ENCODE measurements around the gene GPR17.

DNA sequence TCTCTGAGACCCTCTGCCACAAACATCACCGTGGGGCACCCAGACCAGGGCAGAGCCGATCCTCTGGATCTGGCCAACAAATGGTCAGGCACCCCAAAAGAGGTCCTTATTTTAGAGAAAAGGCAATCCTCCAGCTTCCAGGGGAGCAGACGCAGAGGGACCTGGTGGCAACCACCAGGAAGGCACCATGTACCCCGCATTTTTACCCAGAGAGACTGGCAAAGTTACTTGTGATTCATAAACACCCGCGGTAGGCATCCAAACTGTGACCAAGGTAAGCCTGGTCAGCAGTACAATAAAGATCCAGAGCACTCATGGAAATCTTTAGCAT lies 18.9 kb downstream of the GPR17 start:
- TF ChIP-seq, protein P1, sequence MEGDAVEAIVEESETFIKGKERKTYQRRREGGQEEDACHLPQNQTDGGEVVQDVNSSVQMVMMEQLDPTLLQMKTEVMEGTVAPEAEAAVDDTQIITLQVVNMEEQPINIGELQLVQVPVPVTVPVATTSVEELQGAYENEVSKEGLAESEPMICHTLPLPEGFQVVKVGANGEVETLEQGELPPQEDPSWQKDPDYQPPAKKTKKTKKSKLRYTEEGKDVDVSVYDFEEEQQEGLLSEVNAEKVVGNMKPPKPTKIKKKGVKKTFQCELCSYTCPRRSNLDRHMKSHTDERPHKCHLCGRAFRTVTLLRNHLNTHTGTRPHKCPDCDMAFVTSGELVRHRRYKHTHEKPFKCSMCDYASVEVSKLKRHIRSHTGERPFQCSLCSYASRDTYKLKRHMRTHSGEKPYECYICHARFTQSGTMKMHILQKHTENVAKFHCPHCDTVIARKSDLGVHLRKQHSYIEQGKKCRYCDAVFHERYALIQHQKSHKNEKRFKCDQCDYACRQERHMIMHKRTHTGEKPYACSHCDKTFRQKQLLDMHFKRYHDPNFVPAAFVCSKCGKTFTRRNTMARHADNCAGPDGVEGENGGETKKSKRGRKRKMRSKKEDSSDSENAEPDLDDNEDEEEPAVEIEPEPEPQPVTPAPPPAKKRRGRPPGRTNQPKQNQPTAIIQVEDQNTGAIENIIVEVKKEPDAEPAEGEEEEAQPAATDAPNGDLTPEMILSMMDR (IDR thresholded peaks at IDR 0.05; ENCODE audit: insufficient read depth, low read depth, low read length), result no peak
- TF ChIP-seq EZH2 (IDR thresholded peaks at IDR 0.05; ENCODE audit: insufficient read depth, low read length), result no peak

All from astrocyte (in vitro differentiated cells and primary cell).